Lung (tissue), 12 donors: Measurements from ENCODE around the gene EPN2. TPM values are rescaled to one million over a fixed set of nuclear protein-coding genes. Genes with fewer than 3 reads are reported as not detected.

ENCODE experiments used
- ATAC-seq: fragments of 200-7000 bp; cut with Tn5 transposase; one replicate; pipeline ENCODE4 v1.9.1; 2020; ENCODE audit warnings: moderate number of reproducible peaks; ENCODE audit not compliant: insufficient read depth, low FRiP score
- DNase-seq, 3 donors: peaks; one replicate each; pipeline ENCODE4 v3.0.0-alpha.2; 2013 to 2017
- H3K27ac ChIP-seq, 2 donors: one replicate each; pipeline ENCODE4 v1.5.1; 2013; ENCODE audit warnings: mild to moderate bottlenecking in 2 of 2, moderate library complexity in 2 of 2, control low read depth in 1 of 2, inconsistent platforms in 1 of 2, low read depth in 1 of 2, low read length in 1 of 2
- H3K27me3 ChIP-seq, 3 donors: one replicate each; pipeline ENCODE4 v1.5.1; 2013; ENCODE audit warnings: low read length in 2 of 3; ENCODE audit not compliant: control insufficient read depth in 3 of 3, insufficient read depth in 3 of 3
- H3K36me3 ChIP-seq, 4 donors: one replicate each; pipeline ENCODE4 v1.5.1; 2013; ENCODE audit warnings: low read length in 4 of 4, mild to moderate bottlenecking in 1 of 4, moderate library complexity in 1 of 4; ENCODE audit not compliant: control insufficient read depth in 4 of 4, insufficient read depth in 4 of 4
- H3K4me1 ChIP-seq, 5 donors: one replicate each; pipeline ENCODE4 v1.5.1; 2013; ENCODE audit warnings: low read length in 5 of 5, mild to moderate bottlenecking in 2 of 5, moderate library complexity in 1 of 5; ENCODE audit not compliant: control insufficient read depth in 5 of 5, insufficient read depth in 5 of 5
- H3K4me3 ChIP-seq: one replicate; pipeline ENCODE4 v1.5.1; 2013; ENCODE audit warnings: mild to moderate bottlenecking, control low read depth, moderate library complexity
- H3K9ac ChIP-seq, 2 donors: one replicate each; pipeline ENCODE4 v1.5.1; 2013; ENCODE audit warnings: low read length in 2 of 2, control low read depth in 1 of 2; ENCODE audit not compliant: insufficient read depth in 1 of 2
- H3K9me3 ChIP-seq, 4 donors: one replicate each; pipeline ENCODE4 v1.5.1; 2013; ENCODE audit warnings: low read length in 3 of 4, mild to moderate bottlenecking in 1 of 4, moderate library complexity in 1 of 4; ENCODE audit not compliant: control insufficient read depth in 4 of 4, insufficient read depth in 3 of 4
- CTCF ChIP-seq: IDR thresholded peaks from 2 replicates; pipeline ENCODE4 v1.5.1; 2012; ENCODE audit warnings: mild to moderate bottlenecking; ENCODE audit errors: control extremely low read depth, extremely low read depth
- WGBS, 2 donors: extraction: QIAGEN DNeasy Blood & Tissue Kit; methylation state at CpG; one replicate each; pipeline ENCODE4 v1.1.7; 2013; 5-methylcytosine and 5-hydroxymethylcytosine counted together
- polyA plus RNA-seq, 2 donors: library from polyadenylated mRNA; stranded (reverse); fragments of 200-250 nt; gene quantifications; one replicate each; pipeline ENCODE4 v1.2.1, GENCODE V29; 2013
- total RNA-seq, 2 donors: library from RNA; depleted of rRNA in 1 of 2; stranded (reverse); fragments of >200 nt in 1 of 2; gene quantifications; one replicate each; pipeline ENCODE4 v1.2.1, GENCODE V29; 2014 to 2021
- donor health status: control.
- donor health status: control.
- donor health status: Bipolar disorder and iron deficiency.
- donor health status: healthy.
- donor health status: DM: yes; HTN: yes; CAD: no.

The EPN2 gene
- total and polyA plus RNA-seq, 4 donors = 16.7 to 73.7 (median 37.4) TPM

DNA sequence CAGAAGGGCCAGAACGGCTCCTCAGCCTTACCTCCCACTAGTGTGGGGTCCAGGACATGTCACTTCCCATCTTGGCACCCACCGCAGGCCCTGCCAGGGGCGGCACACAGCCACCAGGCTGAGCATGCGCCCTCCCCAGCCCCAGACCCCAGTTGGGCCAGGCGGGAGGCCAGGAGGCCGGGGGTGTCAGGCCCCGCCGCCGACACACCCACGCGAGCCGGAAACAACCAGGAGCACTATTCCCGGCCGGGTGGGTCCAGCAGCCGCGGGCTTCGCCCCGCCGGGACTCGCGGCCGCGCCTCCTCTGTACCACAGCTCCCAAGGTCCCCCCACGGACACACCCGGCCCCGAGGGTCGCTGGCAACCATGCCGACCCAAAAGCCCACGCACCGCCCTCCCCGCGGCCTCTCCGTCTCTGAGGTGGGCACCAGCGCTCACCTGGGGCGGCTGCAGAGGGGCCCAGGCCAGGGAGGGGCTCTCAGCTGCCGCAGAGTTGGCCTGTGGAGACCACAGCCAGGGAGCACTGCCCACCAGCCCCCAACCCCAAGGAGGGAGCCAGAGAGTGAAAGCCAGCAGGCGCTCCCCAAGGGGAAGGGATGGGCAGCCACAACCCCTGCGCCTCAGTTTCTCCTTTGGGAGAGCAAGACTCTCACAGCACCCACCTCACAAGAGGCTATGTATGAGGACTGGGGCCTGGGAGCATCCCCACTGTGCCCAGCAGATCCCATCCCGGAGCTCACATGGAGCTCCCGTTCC, 107.3 kb downstream of the EPN2 start:
- Histone ChIP-seq H3K4me3 (no peak overlapping the region), H3K9ac (no peak overlapping the region), H3K36me3 (peaks cover 0 to 2% (median 0%) of the 10 kb centered on the region in 4 donors), H3K27ac (no peak overlapping the region), H3K4me1 (peaks cover 0 to 13% (median 10%) of the 10 kb centered on the region in 5 donors), H3K9me3 (no peaks in the 10 kb centered on the region), H3K27me3 (no peaks in the 10 kb centered on the region)
- ATAC-seq = no peak
- TF ChIP-seq CTCF = no peak
- DNase-seq = peak in 1 of 3 donors; percentile 13
- 79 to 91% methylated on average over 24 to 40 of the region's 40 CpGs for WGBS, 2 donors

DNA sequence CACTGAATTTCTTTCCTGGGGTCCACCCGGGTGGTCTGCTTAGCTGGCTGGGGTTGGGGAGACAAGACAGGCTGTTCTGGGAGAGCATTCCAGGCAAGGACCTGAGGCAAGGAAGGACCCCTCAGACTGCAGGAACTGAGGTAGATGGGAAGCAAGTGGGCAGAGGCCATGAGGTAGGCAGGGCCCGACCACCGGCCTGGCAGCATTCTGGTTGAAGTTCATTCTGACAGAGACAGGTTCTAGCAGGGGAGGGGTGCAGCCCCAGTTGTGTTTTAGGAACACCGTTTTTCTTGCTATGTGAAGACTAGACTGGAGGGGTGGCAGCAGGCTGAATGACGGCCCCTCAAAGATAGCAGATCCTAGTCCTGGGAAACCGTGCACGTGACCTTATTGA, 107.9 kb downstream of the EPN2 start:
- H3K36me3 ChIP-seq = peaks cover 0 to 2% (median 0%) of the 10 kb centered on the region in 4 donors
- H3K9me3 ChIP-seq = no peaks in the 10 kb centered on the region
- ATAC-seq (no peak), DNase-seq (peak in 1 of 3 donors; percentile 7)
- peaks cover 0 to 13% (median 10%) of the 10 kb centered on the region in 5 donors for H3K4me1 ChIP-seq
- H3K27ac ChIP-seq = no peak overlapping the region
- H3K4me3 ChIP-seq = no peak overlapping the region
- TF ChIP-seq CTCF = no peak
- no peaks in the 10 kb centered on the region for H3K27me3 ChIP-seq
- WGBS, 2 donors = 88 to 89% methylated on average over 7 of the region's 7 CpGs
- H3K9ac ChIP-seq = no peak overlapping the region

- no peak overlapping the region for H3K9ac ChIP-seq
- TF ChIP-seq CTCF = no peak
- peaks cover 0 to 2% (median 0%) of the 10 kb centered on the region in 4 donors for H3K36me3 ChIP-seq
- H3K4me1 ChIP-seq = peaks cover 0 to 13% (median 10%) of the 10 kb centered on the region in 5 donors
- no peaks in the 10 kb centered on the region for H3K9me3 ChIP-seq
- no peak overlapping the region for H3K4me3 ChIP-seq
- ATAC-seq (no peak), DNase-seq (peak in 1 of 3 donors; percentile 8)
- no peaks in the 10 kb centered on the region for H3K27me3 ChIP-seq
- peak overlapping the region in 1 of 2 donors; percentile 15 for H3K27ac ChIP-seq
- WGBS, 2 donors = 86 to 91% methylated on average over 13 of the region's 13 CpGs
Measured at GRCh38 chr17:19345486-19346350, 108.6 kb downstream of the EPN2 start.
